GM08714 (cell line): ENCODE data around the gene APOL3.
"Not testable (repeated sequence)": the region's sequence is repeated elsewhere in the genome, so short reads cannot be mapped to it uniquely, and the experiment has no call there.

ENCODE experiments used
- H3K4me3 ChIP-seq: fragments of 200-500 bp; sonication (Bioruptor generic); 2 replicates; pipeline ENCODE4 v1.5.1; 2014; ENCODE audit warnings: mild to moderate bottlenecking, low read length, inconsistent platforms
- ZNF274 ChIP-seq: IDR thresholded peaks from 2 replicates; pipeline ENCODE4 v1.6.1; 2012; ENCODE audit warnings: mild to moderate bottlenecking, low read depth, low read length

Gene APOL3

GRCh38 chr22:36123673-36124630 is 36.6 kb downstream of the APOL3 start:
- no peak for TF ChIP-seq ZNF274

DNA sequence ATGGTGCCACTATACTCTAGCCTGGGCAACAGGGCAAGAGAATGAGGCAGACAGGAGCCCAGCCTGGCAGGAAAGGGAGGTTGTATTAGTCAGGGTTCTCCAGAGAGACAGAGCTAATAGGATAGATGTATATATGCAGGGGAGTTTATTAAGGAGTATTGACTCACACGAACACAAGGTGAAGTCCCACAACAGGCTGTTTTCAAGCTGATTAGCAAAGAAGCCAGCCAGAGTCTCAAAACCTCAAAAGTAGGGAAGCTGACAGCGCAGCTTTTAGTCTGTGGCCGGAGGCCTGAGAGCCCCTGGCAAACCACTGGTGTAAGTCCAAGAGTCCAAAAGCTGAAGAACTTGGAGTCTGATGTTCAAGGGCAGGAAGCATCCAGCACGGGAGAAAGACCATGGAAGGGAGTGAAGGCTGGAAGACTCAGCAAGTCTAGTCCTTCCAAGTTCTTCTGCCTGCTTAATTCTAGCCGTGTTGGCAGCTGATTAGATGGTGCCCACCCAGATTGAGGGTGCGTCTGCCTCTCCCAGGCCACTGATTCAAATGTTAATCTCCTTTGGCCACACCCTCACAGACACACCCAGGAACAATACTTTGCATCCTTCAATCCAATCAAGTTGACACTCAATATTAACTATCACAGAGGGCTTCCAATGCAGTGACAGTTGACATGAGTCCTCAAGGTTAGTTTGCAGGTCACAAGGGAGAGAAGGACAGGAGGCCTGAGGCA is 39.8 kb downstream of the APOL3 start:
- H3K4me3 ChIP-seq: not testable (repeated sequence)

More at GRCh38 chr22:36123673-36124630, 36.6 kb downstream of the APOL3 start:
- no peak overlapping the region; the same call in 1 of the 2 replicates for H3K4me3 ChIP-seq

DNA sequence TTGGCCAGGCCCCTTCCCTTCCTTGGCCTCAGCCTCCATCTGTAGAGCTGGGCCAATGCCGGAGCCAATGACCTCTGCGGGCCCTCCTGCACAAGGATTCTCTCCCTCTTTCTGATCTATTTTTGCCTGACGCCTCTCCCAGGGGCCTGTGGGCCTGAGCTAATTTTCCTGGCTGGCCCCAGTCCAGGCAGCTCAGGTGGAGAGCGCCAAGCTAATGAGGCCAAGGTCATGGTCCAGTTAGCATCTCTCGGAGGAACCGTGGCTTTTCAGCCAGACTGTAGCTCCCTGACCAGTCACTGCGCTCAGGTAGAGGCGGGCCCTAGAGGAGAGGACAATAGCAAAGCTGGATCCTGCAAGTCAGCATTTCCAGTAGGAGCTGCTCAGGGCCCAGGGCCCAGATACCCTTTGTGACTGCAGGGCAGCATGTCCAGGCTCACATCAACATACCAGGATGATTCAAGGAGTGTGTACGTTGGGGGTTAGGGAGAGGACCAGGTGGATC is 43.5 kb downstream of the APOL3 start:
- TF ChIP-seq ZNF274: no peak
- no peak overlapping the region for H3K4me3 ChIP-seq

DNA sequence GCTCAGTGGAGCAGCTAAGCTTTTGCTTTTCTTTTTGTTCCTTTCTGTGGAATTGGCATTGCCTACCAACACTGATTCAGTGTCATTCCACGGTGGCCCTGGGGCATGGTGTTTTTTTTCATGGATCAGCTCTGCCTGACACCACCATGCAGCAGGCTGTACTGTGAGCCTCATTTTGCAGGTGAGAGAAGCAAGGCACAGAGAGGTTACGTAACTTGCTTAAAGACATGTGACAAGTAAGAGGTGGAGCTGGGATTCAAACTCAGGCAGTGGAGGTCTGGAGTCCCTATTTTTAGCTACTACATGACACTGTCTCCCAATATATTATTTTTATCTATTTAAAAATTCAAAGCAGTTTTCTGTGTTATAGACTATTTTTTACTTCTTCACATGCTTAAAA is 44.4 kb downstream of the APOL3 start:
- no peak overlapping the region for H3K4me3 ChIP-seq
- no peak for TF ChIP-seq ZNF274

DNA sequence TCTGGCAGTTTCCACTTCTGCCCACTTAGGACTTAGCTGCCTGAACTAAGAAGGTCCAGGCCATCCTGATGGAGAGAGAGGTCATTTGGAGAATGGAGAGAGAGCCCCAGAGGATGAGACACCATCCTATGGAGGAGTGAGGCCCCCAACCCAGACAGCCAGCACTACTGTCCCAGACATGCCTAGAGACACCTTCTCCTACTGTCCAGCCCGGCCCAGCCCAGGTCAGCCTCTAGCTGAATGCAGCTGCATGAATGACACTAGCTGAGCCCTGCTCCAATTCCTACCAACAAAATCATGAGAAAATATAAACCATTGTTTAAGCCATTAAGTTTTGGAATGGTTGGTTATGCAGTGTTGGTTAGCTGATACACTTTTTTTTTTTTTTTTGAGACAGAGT is 47.4 kb downstream of the APOL3 start:
- H3K4me3 ChIP-seq: no peak overlapping the region
- TF ChIP-seq ZNF274: no peak

- no peak for TF ChIP-seq ZNF274
- no peak overlapping the region for H3K4me3 ChIP-seq
These were observed 49.2 kb downstream of the APOL3 start for GRCh38 chr22:36111316-36111715.

- H3K4me3 ChIP-seq: no peak overlapping the region
- TF ChIP-seq ZNF274: no peak
These were observed 50.2 kb downstream of the APOL3 start for GRCh38 chr22:36110306-36110881.

DNA sequence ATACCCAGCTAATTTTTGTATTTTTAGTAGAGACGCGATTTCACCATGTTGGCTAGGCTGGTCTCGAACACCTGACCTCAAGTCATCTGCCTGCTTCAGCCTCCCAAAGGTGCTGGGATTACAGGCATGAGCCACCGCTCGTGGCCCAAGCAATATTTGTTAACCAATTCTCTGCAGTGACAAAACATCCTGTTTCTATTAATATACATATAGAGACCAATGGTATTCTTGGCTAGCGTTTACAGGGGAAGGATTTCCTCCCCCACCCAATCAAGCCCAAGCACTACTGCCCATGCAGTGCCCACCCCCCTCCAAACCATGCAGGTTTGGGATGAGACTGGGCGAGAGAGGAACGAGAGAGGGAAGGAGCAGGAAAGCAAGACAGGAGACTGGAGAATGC is 53.1 kb downstream of the APOL3 start:
- no peak overlapping the region for H3K4me3 ChIP-seq
- TF ChIP-seq ZNF274: no peak

DNA sequence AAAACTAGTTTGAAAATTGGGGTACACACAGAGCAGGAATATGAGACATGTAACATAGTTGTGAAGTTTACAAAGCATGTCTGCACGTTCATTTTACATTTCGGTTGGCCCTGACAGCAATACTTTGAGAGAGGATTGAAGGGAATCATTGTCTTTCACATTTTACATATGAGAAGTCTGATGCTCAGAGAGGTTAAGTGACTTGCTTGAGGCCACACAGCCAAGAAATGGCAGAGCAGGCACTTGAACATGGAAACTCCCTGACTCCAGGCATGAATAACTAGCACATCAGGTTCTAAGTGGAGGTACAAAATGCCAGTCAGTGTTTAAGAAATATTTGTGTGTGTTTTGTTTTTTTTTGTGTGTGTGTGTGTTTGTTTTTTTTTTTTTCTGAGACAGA is 53.6 kb downstream of the APOL3 start:
- no peak for TF ChIP-seq ZNF274

GRCh38 chr22:36104988-36105387 is 55.6 kb downstream of the APOL3 start:
- TF ChIP-seq ZNF274: no peak
- H3K4me3 ChIP-seq: no peak overlapping the region

More for the DNA sequence above, 53.6 kb downstream of the APOL3 start:
- H3K4me3 ChIP-seq: no peak overlapping the region

DNA sequence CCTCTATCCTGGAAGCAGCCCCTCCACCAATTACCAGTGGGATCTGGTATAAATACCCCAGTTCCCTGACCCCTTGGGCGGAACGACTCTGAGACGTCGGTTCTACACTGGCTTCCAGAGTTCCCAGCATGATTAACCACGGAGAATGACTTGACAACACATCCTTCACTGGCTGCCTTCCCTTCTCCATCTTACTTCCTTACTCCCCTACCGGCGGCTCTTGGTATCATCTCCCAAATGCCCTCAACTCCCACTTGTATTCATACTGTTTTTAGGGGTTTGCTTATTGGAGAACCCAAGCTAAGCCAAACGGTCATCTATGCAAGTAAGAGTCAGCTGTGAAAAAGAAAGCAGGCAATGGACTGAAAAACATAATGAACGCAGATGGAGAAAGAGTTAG is 56.1 kb downstream of the APOL3 start:
- no peak for TF ChIP-seq ZNF274
- no peak overlapping the region for H3K4me3 ChIP-seq

GRCh38 chr22:36103891-36104290 is 56.7 kb downstream of the APOL3 start:
- H3K4me3 ChIP-seq: no peak overlapping the region
- TF ChIP-seq ZNF274: no peak

DNA sequence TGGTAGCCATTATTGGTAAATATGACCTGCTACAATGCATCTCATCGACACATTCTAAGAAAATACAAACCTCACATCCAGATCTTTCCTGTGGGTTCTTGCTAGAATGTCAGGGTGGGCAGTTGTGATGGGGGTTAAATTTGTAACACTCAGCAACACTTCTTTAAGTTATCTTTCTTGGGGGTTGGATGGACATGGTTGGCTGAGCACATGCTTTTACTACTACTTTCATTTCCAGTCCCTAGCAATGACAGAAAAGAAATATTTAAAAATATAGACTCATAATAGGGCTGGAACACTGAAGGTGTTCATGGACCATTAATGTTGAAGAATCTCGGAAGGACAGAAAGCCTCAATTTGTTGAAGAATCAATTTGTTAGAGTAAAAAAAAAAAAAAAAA is 57.6 kb downstream of the APOL3 start:
- no peak for TF ChIP-seq ZNF274

GRCh38 chr22:36101756-36102155 is 58.8 kb downstream of the APOL3 start:
- no peak overlapping the region for H3K4me3 ChIP-seq
- TF ChIP-seq ZNF274: no peak

More for the DNA sequence above, 57.6 kb downstream of the APOL3 start:
- H3K4me3 ChIP-seq: no peak overlapping the region

DNA sequence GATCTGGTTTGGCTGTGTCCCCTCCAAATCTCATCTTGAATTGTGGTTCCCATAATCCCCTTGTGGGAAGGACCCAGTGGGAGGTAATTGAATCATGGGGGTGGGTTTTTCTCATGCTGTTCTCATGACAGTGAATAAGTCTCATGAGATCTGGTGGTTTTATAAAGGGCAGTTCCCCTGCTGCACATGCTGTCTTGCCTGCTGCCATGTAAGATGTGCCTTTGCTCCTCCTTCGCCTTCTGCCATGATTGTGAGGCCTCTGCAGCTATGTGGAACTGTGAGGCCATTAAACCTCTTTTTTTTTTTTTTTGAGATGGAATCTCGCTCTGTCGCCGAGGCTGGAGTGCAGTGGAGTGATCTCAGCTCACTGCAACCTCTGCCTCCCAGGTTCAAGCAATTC is 59.6 kb downstream of the APOL3 start:
- not testable (repeated sequence) for H3K4me3 ChIP-seq
